Type B pancreatic cell (in vitro differentiated cells): ENCODE data around the gene CTNNA3. TPM values are rescaled to one million over a fixed set of nuclear protein-coding genes. Genes with fewer than 3 reads are reported as not detected.

Experiments
- DNase-seq: peaks from one replicate; pipeline ENCODE4 v3.0.0; 2021; ENCODE audit warnings: mixed read lengths; ENCODE audit not compliant: unreplicated experiment; ENCODE audit errors: extremely low spot score
- H3K27ac Mint-ChIP-seq: 2 replicates; pipeline ENCODE4 v1.8.0; 2021; ENCODE audit warnings: mild to moderate bottlenecking, mixed read lengths
- H3K27me3 Mint-ChIP-seq: 2 replicates; pipeline ENCODE4 v1.8.0; 2021; ENCODE audit warnings: mixed read lengths
- H3K36me3 Mint-ChIP-seq: 2 replicates; pipeline ENCODE4 v1.8.0; 2021; ENCODE audit warnings: mixed read lengths
- H3K4me1 Mint-ChIP-seq: one replicate; pipeline ENCODE4 v1.8.0; 2021; ENCODE audit warnings: mixed read lengths; ENCODE audit not compliant: unreplicated experiment
- H3K4me3 Mint-ChIP-seq: 2 replicates; pipeline ENCODE4 v1.8.0; 2021; ENCODE audit warnings: mild to moderate bottlenecking, mixed read lengths
- H3K9me3 Mint-ChIP-seq: 2 replicates; pipeline ENCODE4 v1.8.0; 2021; ENCODE audit warnings: mixed read lengths
- CTCF ChIP-seq: fragments of 200-600 bp; sonication (generic); conservative IDR thresholded peaks from 2 replicates; pipeline ENCODE4 v1.5.0; 2021; ENCODE audit warnings: antibody characterized with exemption, mild to moderate bottlenecking
- total RNA-seq: library from RNA; stranded (reverse); gene quantifications from 2 replicates; pipeline ENCODE4 v1.2.1, GENCODE V29; 2021; ENCODE audit warnings: low replicate concordance

The CTNNA3 gene
- total RNA-seq, 1 donor from 2014 or later, result 2.6 TPM

GRCh38 chr10:66183028-66183427, 1513.0 kb downstream of the CTNNA3 start:
- TF ChIP-seq CTCF, result no peak
- no peak overlapping the region for H3K27ac Mint-ChIP-seq
- peaks cover 5% of the 10 kb centered on the region for H3K4me1 Mint-ChIP-seq
- H3K4me3 Mint-ChIP-seq, result no peak overlapping the region
- no peaks in the 10 kb centered on the region for H3K27me3 Mint-ChIP-seq
- no peaks in the 10 kb centered on the region for H3K9me3 Mint-ChIP-seq
- DNase-seq, result no peak
- H3K36me3 Mint-ChIP-seq, result no peaks in the 10 kb centered on the region

- Mint-ChIP-seq H3K36me3 (no peaks in the 10 kb centered on the region), H3K27me3 (no peaks in the 10 kb centered on the region), H3K9me3 (no peaks in the 10 kb centered on the region), H3K27ac (no peak overlapping the region), H3K4me3 (no peak overlapping the region), H3K4me1 (peaks cover 5% of the 10 kb centered on the region)
- DNase-seq, result no peak
- peak; percentile 84 for TF ChIP-seq CTCF
Measured at GRCh38 chr10:66180581-66181318, 1515.2 kb downstream of the CTNNA3 start.

- no peak for DNase-seq
- H3K36me3 Mint-ChIP-seq, result no peaks in the 10 kb centered on the region
- no peak overlapping the region for H3K4me3 Mint-ChIP-seq
- no peaks in the 10 kb centered on the region for H3K27me3 Mint-ChIP-seq
- H3K4me1 Mint-ChIP-seq, result peaks cover 5% of the 10 kb centered on the region
- H3K9me3 Mint-ChIP-seq, result no peaks in the 10 kb centered on the region
- H3K27ac Mint-ChIP-seq, result no peak overlapping the region
- no peak for TF ChIP-seq CTCF
Measured at GRCh38 chr10:66180021-66180420, 1516.0 kb downstream of the CTNNA3 start.

DNA sequence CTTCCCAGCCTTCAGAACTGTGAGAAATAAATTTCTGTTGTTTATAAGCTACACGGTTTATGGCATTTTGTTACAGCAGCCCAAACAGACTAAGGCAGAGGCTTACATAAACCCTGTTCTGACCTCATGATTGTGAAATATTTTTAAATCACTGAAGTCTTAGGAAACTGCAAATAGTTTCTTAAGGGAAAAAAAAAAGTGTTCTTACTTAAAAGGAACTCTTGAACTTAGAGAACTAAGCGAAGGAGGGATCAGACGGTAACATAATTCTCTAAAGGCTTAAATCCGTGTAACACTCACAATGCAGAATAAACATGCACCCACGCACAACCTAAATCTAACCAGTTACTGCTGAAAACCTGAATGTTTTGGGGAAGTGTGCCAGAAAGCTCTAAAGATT, 1519.2 kb downstream of the CTNNA3 start:
- Mint-ChIP-seq H3K4me3 (no peak overlapping the region), H3K4me1 (peaks cover 5% of the 10 kb centered on the region), H3K36me3 (no peaks in the 10 kb centered on the region), H3K9me3 (no peaks in the 10 kb centered on the region), H3K27ac (no peak overlapping the region), H3K27me3 (no peaks in the 10 kb centered on the region)
- no peak for DNase-seq
- no peak for TF ChIP-seq CTCF

DNA sequence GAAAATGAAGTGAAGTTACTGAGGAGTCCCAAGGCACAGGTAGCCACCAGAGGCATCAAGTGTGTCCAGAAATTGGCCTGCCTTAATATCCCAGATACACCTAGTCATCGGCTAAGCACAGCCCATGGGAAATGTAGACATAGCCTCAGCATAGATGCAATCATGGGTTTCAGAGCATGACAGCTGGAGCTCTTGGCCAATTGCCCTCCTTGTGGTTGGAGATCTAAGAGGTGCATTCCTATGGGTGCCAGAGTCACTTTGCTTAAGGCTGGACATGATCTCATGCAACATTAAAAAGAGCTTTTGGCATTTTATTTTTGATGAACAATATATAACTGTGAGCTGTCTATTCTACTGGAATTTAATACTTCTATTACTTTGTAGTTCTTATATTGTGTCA, 1528.2 kb downstream of the CTNNA3 start:
- H3K4me3 Mint-ChIP-seq, result no peak overlapping the region

More for the DNA sequence above, 1528.2 kb downstream of the CTNNA3 start:
- DNase-seq, result no peak
- no peak for TF ChIP-seq CTCF
- Mint-ChIP-seq H3K27ac (no peak overlapping the region), H3K9me3 (no peaks in the 10 kb centered on the region), H3K36me3 (no peaks in the 10 kb centered on the region), H3K4me1 (no peaks in the 10 kb centered on the region), H3K27me3 (no peaks in the 10 kb centered on the region)
